Activated CD8-positive, alpha-beta memory T cell treated with anti-CD3 and anti-CD28 coated beads for 1 hour (primary cell): ENCODE measurements around the gene THTPA.
"Not testable (repeated sequence)": the region's sequence is repeated elsewhere in the genome, so short reads cannot be mapped to it uniquely, and the experiment has no call there.

ENCODE experiments used
- DNase-seq, 2 donors: peaks; one replicate each; pipeline ENCODE4 v3.0.0-alpha.2; 2020; ENCODE audit warnings: low read depth in 1 of 2; ENCODE audit errors: extremely low read depth in 1 of 2

The THTPA gene

GRCh38 chr14:23532658-23533057 lies 23.4 kb upstream of the THTPA start:
- no peak for DNase-seq

- DNase-seq: no peak
Measured at GRCh38 chr14:23533652-23534435, 22.2 kb upstream of the THTPA start.

DNA sequence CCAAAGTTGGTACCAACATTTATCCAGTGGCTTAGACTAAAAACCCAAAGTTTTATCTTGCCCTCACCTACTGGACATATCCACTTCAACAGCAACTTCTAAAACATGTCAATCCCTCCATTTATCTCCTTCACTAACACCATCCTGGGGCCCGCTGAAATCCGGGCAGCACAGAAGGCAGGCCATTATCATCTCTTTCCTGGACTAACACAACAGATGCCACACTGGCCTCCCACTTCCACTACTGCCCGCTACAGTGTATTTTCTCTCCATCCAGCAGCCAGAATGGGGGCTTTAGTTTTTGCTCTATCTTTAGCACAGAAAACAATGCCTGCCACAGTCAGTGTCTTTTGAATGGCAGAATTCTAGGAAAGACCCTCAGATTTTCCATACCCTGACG lies 20.1 kb upstream of the THTPA start:
- no peak for DNase-seq

DNA sequence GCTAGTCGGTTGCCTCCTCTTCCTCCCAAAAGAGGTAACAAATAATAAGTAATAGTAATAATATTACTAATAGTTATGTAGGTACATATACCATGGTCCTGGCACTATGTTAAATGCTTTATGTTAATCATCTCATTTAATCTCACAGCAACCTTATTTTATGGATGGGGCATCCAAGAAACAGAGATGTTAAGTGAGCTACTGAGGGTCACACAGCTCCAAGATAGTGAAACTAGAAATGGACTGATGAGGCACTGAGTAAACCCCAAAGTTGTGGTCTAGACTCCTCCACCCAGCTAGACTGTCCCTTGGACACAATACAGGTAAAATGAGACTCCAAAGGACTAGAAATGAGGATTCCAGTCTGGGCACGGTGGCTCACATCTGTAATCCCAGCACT lies 19.6 kb upstream of the THTPA start:
- no peak for DNase-seq

- not testable (repeated sequence) for DNase-seq
Measured at GRCh38 chr14:23536906-23537305, 19.2 kb upstream of the THTPA start.

DNA sequence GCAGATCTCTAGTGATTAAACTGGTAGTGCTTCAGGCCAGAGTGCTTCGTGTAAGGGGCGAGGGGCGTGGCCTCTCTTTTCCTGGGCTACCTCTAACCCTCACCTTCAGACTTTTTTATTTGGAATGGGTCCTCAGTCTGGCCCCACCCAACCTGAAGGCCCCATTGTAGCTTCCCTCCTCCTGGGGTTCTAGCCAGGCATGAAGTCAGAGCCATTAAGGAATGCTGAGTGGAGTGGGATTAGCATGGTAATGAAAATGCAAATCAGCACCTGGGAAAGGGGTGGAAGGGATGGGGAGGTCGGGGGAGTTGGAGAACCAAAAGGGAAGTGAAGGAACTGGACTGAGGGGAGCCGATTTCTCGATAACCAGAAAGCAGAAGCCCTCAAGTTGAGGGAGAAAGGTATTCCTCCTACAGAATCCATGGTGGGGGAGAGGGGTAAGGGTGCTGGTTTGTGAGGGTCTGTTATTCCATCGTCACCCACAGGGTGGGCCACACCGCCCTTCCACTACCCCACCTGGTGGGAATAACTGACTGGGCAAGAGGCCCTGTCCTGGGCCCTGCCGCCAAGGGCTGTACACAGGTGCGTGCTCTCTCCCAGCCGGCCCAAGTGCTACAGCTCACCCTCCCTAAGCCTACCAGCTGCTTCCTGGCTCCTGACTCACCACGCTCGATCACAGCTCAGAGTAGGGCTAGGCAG lies 18.6 kb upstream of the THTPA start:
- DNase-seq: no peak

DNA sequence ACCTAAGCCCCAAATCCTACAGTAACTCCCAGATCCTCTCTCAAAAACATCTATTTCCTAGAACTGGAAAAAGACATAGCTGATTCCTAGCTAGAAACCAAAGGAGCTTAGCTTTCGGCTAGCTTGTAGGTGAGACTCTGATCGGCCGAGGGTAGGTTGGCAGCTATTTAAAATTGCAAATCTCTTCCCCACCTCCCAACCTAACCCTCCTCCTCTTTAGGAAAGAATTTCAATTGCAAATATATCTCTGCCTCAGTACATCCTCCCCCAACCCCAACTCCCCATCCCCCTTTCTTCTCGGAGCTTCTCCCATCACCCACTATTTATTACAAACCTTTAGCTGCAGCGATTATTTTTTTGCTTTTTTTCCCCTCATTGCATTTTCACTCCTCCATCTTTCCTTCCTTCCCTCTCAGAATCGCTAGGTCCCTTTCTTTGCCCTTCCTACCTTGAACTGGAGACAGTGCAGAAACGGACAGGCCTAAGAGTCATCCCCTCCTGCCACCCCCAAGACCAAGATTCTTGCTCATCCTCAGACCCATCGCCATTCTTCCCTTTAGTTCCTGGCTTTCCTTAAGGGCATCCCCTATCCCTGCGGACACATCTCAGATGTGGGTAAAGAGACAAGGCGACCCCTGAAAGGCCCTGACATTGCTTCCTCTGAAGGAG lies 17.9 kb upstream of the THTPA start:
- no peak for DNase-seq

- DNase-seq: no peak
Measured at GRCh38 chr14:23538785-23539184, 17.3 kb upstream of the THTPA start.

DNA sequence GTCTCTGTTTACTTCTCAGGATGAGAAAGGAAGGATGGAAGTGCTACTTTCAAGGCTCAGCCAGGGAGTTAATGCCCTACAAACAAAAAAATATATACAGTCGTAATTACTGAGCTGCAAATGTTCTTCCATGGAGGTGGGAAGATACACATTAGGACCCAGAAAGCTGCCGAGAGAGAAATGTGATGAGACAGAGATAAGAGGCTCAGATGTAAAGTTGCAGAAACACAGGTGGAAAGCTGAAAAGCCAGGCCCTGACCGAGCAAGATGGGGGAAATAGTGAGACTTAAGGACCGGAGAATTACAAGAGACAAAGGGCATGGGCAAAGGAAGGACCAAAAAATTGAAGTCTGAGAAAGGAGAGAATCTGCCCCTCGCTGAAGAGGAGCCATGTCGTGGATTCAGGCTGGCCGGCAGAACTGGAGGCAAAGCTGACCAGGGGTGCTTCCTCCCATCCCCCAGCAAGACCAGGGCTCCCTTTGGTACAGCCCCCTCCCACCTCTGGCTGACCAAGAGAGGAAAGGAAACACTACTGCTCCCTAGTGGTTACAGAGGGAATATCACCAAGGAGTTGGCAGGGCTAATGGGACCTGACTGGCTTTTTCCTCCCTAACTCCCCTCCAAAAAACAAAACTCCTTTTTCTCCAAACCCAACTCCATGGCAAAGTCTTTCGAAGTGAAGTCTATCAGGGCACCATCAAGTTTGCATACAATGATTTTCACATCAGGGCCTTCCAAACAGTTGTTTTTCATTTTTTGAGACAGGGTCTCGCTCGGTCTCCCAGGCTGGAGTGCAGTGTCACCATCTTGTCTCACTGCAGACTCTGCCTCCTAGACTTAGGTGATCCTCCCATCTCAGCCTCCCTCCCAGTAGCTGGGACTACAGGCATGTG lies 16.6 kb upstream of the THTPA start:
- no peak for DNase-seq

DNA sequence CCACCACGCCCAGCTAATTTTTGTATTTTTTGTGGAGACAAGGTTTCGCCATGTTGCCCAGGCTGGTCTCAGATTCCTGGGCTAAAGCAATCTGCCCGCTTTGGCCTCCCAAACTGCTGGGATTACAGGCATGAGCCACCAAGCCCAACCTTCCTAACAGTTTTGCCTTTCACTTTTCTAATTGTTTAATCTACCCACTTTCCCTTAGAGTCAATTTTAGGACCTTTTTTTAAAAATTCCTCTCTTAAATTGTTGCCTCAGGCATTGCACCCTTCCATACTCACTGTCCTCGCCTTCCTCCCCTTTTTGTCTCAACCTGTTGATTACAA lies 16.0 kb upstream of the THTPA start:
- no peak for DNase-seq

DNA sequence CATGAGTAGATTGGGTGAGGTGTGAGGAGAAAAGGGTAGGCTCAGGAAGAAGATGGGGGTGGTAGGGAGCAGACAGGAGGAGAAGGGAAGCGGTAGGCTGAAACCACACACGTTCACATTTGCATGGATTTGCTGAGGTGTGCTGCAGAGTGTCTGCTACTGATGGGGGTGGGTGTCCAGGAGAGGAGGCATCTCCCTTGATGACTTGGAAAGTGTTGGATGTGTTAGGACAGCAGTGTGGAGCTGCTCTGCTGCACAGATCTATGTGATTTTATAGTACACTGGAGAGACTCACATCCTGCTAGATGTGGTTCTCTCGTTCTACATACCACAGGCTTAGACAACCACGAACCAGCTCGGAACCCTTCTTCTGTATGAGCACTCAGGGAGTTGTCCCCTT lies 13.8 kb upstream of the THTPA start:
- DNase-seq: no peak

DNA sequence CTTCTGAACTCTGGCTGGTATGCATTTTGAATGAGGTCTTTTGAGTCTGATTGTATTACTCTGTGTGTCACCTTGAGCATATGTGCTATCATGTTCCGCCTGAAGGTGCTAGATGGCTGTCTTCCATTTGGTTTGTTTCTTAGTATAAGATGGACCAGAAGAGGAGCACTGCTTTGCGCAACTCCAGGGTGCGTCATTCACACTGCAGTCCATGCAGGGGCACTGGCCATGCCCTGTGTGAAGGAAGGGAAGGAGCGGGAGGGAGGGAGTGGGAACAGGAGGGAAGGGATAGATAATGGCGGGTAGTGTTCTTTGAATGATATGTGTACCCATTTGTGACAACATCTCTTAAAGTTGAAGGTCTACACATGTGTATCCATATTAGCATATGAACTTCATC lies 12.7 kb upstream of the THTPA start:
- DNase-seq: no peak

DNA sequence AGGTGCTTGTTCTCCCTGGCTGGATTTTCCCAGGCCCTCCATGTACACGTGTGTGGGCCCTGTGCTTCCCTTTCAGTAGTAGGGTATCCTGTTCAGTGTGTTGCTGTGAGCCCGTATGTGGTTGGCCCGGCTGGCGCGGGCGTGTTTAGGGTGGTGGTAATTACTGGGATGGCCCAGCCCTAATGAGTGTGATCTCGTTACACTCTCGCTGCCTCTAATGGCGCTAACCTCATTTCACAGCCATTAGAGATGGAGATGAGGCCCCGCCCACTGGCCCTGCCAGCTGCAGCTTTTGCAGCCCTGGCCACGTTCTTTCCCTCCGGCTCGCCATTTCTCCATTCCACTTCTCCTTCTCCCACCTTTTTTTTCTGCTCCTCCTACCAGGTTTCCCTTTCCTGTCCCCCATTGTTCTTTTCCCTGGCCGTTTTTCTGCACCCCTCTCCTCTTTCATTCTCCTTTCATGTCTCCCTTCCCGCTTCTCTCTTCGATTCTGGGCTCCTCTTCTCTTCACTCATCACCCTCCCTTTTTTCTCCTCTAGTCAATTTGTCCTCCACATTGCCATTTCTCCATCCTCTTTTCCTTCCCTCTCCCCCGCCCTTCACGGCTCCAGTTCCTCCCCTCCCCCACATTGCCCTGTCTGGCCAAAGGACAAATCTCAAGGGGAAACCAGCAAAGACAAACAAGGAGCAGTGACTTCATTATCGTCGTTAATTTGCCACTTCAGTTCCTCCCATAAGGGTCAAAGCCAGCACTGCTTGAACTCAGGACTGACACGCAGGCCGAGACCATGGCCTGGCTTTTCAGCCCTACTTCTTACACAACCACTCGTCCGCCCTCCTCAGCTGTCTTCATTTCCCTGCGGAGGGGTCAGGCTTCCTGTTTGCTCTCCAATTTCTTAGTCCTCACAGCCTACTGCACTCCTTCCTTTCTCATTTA lies 11.3 kb upstream of the THTPA start:
- DNase-seq: no peak

GRCh38 chr14:23545740-23546365 lies 10.2 kb upstream of the THTPA start:
- DNase-seq: no peak

DNA sequence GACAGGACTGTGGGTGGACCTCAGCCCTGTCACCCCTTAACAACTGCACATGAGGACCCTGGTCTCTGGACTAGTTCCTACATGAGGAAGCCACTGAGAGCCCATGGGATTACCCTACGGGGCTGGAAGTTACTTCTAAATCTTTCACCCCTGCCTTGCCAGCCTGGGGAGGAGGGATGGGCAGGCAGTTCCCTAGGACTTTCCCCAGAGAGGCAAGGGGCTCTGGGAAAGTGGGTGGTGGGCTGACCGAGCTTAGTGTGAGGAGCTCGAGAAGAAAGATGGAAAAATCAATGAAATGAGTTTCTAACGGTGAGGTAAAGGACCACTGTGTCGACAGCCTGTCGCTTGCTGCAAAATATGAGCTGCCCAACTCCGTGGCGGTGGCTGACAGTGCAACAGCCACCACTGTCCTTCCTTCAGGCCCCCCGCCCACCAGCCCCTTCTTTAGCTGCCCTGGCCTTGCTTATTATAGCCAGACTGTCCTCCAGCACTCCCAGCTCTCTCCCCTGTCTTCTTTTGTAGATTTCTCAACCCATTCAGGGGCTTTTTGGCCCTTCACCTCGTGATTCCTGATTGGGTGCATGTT lies 9.5 kb upstream of the THTPA start:
- no peak for DNase-seq

GRCh38 chr14:23547924-23548323 lies 8.1 kb upstream of the THTPA start:
- no peak for DNase-seq

DNA sequence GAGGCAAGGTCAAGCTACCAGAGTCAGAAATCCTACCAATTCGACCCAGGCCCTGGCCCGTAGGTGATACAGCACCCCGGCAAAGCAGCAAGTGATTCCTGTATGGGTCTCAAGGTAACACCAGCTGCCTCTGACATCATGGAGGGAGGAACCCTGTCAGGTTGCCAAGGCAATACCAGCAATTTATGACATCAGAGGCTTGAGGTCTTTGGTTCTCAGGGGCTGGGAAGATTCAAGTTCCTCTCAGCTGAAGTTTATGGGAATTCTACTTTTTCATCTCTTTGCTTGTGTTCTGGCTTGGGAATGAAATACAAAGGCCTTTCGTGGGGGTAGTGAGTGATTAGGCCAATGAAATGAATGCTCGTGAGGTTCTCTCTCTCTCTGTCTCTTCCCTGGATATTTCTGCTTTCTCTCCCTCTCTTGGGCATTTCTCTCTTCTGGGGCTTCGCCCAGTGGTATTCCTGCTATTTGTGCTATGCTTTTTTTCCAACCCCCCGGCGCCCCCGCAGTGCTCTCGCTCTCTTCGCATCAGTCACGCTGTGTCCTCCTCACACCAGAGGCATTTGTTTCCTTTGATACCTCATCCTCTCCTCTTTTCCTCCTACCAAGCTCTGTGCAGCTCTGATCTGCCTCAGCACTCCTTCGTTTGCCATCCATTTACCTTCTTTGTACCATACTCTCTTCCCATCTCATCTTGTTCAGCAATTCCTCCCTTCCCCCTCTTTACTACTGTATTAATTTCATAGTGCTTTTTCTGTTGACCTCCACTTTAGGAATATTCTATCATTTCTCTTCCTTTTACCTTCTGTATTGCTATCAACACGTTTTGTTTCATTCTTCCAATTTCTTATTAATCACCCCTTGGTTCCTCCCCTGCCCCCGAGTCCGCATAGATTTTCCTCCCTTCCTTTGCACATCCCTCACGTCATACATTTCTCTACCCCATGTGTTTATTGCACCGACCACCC lies 7.4 kb upstream of the THTPA start:
- no peak for DNase-seq
